NB4 (cell line): ENCODE measurements around the gene TMEM89.

ENCODE experiments used
- POLR2A ChIP-seq: IDR thresholded peaks from 2 replicates; pipeline ENCODE4 v1.6.1; 2011; ENCODE audit warnings: mild to moderate bottlenecking; ENCODE audit not compliant: insufficient read length; ENCODE audit errors: extremely low read depth
- TF ChIP-seq, protein P1 (sequence below): IDR thresholded peaks from one replicate; pipeline ENCODE4 v1.5.1; 2012; ENCODE audit warnings: low read depth, low read length

- TF ChIP-seq, protein P1, sequence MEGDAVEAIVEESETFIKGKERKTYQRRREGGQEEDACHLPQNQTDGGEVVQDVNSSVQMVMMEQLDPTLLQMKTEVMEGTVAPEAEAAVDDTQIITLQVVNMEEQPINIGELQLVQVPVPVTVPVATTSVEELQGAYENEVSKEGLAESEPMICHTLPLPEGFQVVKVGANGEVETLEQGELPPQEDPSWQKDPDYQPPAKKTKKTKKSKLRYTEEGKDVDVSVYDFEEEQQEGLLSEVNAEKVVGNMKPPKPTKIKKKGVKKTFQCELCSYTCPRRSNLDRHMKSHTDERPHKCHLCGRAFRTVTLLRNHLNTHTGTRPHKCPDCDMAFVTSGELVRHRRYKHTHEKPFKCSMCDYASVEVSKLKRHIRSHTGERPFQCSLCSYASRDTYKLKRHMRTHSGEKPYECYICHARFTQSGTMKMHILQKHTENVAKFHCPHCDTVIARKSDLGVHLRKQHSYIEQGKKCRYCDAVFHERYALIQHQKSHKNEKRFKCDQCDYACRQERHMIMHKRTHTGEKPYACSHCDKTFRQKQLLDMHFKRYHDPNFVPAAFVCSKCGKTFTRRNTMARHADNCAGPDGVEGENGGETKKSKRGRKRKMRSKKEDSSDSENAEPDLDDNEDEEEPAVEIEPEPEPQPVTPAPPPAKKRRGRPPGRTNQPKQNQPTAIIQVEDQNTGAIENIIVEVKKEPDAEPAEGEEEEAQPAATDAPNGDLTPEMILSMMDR = no peak
- TF ChIP-seq POLR2A = no peak
Observed at GRCh38 chr3:48612309-48612708, 9.3 kb downstream of the TMEM89 start.
